ENCODE measurements around the gene RSL1D1.
"Not testable (repeated sequence)": the region's sequence is repeated elsewhere in the genome, so short reads cannot be mapped to it uniquely, and the experiment has no call there.

The RSL1D1 gene

GRCh38 chr16:11796227-11797165, 54.8 kb downstream of the RSL1D1 start:
- no peak for DNase-seq

- no peak for DNase-seq
Observed at GRCh38 chr16:11795887-11796226, 55.5 kb downstream of the RSL1D1 start.

- no peak for DNase-seq
Observed at GRCh38 chr16:11794996-11795886, 56.1 kb downstream of the RSL1D1 start.

GRCh38 chr16:11794447-11794846, 56.9 kb downstream of the RSL1D1 start:
- DNase-seq: no peak

GRCh38 chr16:11793840-11794239, 57.5 kb downstream of the RSL1D1 start:
- peak; percentile 22 for DNase-seq

- DNase-seq: peak; percentile 93
Observed at GRCh38 chr16:11792410-11793241, 58.7 kb downstream of the RSL1D1 start.

- DNase-seq: peak; percentile 82
Observed at GRCh38 chr16:11791144-11791828, 60.1 kb downstream of the RSL1D1 start.

GRCh38 chr16:11788914-11789313, 62.4 kb downstream of the RSL1D1 start:
- no peak for DNase-seq

- DNase-seq: not testable (repeated sequence)
Observed at GRCh38 chr16:11784980-11785599, 66.3 kb downstream of the RSL1D1 start.

- not testable (repeated sequence) for DNase-seq
Observed at GRCh38 chr16:11784381-11784780, 67.0 kb downstream of the RSL1D1 start.

- no peak for DNase-seq
Observed at GRCh38 chr16:11784038-11784369, 67.3 kb downstream of the RSL1D1 start.

Measured in NCI-H510A treated with DMSO at 0.1 percent for 48 hours (cell line).